Gastroesophageal sphincter (tissue), 4 donors: Measurements from ENCODE around the gene DCANP1. TPM values are rescaled to one million over a fixed set of nuclear protein-coding genes. Genes with fewer than 3 reads are reported as not detected.

Source experiments
- ATAC-seq: fragments of 150-250 bp; one replicate; pipeline ENCODE4 v1.9.1; 2016; ENCODE audit warnings: mild to moderate bottlenecking, moderate library complexity
- H3K27ac ChIP-seq, 4 donors: fragments of 200-600 bp; sonication (generic) in 3 of 4; 1 replicate in 3 of 4; 2 replicates in 1 of 4; pipeline ENCODE4 v1.5.1; 2016 to 2019
- H3K27me3 ChIP-seq: fragments of 200-600 bp; sonication (generic); one replicate; pipeline ENCODE4 v1.5.1; 2019
- H3K36me3 ChIP-seq, 2 donors: fragments of 200-600 bp; sonication (generic); one replicate each; pipeline ENCODE4 v1.5.1; 2019; ENCODE audit warnings: control low read depth in 1 of 2
- H3K4me1 ChIP-seq, 3 donors: fragments of 200-600 bp; sonication (generic); 1 replicate in 2 of 3; 2 replicates in 1 of 3; pipeline ENCODE4 v1.5.1; 2016 to 2019; ENCODE audit warnings: control low read depth in 2 of 3
- H3K4me3 ChIP-seq, 2 donors: fragments of 200-600 bp; sonication (generic); one replicate each; pipeline ENCODE4 v1.5.1; 2019; ENCODE audit warnings: mild to moderate bottlenecking in 1 of 2, moderate library complexity in 1 of 2
- H3K9me3 ChIP-seq, 3 donors: fragments of 200-600 bp; sonication (generic); one replicate each; pipeline ENCODE4 v1.5.1; 2017 to 2019; ENCODE audit warnings: control low read depth in 2 of 3
- EP300 ChIP-seq: sonication (generic); formaldehyde crosslinking; IDR thresholded peaks from one replicate; pipeline ENCODE4 v1.6.1; 2017; ENCODE audit warnings: antibody characterized with exemption, mild to moderate bottlenecking
- POLR2A ChIP-seq, 2 donors: fragments of 450-650 bp; IDR thresholded peaks; one replicate each; pipeline ENCODE4 v1.6.1; 2017; ENCODE audit warnings: antibody characterized with exemption in 2 of 2, mild to moderate bottlenecking in 2 of 2, moderate library complexity in 1 of 2
- POLR2AphosphoS5 ChIP-seq: sonication (generic); formaldehyde crosslinking; IDR thresholded peaks from one replicate; pipeline ENCODE4 v1.6.1; 2017; ENCODE audit warnings: antibody characterized with exemption
- WGBS, 2 donors: methylation state at CpG; one replicate each; pipeline ENCODE4 v1.1.5; 2018; ENCODE audit warnings: low coverage in 1 of 2; 5-methylcytosine and 5-hydroxymethylcytosine counted together
- total RNA-seq, 4 donors: library from RNA; depleted of rRNA; stranded (reverse); fragments of >200 nt; gene quantifications; one replicate each; pipeline ENCODE4 v1.1.0, GENCODE V29; 2016
- TF ChIP-seq, protein P1 (sequence below), 4 experiments: fragments of 200-600 bp in 2 of 4; fragments of 450-650 bp in 2 of 4; sonication (generic) in 1 of 4; IDR thresholded peaks; one replicate each; pipeline ENCODE4 v1.5.1; 2017 to 2019; ENCODE audit warnings: antibody characterized with exemption in 4 of 4, mild to moderate bottlenecking in 2 of 4, moderate library complexity in 2 of 4

DCANP1 gene
- total RNA-seq, 4 donors from 2014 or later = not detected

DNA sequence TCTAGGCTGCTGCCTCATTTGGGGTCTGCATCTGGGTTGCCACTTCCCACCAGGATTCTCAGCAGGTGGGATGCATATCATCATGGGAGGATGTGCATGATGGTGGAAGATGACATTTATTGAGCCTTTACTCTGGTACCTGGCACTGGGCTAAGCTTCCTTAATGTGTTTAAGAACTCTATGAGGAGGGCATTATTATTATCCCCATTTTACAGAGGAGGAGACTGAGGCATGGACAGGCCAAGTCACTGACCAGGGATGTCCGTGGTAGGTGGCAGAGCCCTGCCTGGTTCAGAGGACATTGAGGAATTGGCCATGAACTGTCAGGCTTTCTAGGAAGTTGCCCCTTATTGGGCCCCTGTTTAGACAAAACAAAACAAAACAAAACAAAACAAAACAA lies 36.1 kb upstream of the DCANP1 start:
- WGBS, 2 donors = no CpG with 5 or more reads among the region's 1 CpG
- ATAC-seq = no peak
- peaks cover 81% of the 10 kb centered on the region for H3K27me3 ChIP-seq
- peaks cover 0 to 3% (median 0%) of the 10 kb centered on the region in 3 donors for H3K4me1 ChIP-seq
- no peak for TF ChIP-seq POLR2AphosphoS5
- TF ChIP-seq EP300 = no peak
- TF ChIP-seq, protein P1, sequence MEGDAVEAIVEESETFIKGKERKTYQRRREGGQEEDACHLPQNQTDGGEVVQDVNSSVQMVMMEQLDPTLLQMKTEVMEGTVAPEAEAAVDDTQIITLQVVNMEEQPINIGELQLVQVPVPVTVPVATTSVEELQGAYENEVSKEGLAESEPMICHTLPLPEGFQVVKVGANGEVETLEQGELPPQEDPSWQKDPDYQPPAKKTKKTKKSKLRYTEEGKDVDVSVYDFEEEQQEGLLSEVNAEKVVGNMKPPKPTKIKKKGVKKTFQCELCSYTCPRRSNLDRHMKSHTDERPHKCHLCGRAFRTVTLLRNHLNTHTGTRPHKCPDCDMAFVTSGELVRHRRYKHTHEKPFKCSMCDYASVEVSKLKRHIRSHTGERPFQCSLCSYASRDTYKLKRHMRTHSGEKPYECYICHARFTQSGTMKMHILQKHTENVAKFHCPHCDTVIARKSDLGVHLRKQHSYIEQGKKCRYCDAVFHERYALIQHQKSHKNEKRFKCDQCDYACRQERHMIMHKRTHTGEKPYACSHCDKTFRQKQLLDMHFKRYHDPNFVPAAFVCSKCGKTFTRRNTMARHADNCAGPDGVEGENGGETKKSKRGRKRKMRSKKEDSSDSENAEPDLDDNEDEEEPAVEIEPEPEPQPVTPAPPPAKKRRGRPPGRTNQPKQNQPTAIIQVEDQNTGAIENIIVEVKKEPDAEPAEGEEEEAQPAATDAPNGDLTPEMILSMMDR (IDR thresholded peaks at IDR 0.05) = no peak
- no peak for TF ChIP-seq POLR2A (IDR thresholded peaks at IDR 0.05)
- H3K36me3 ChIP-seq = no peaks in the 10 kb centered on the region
- H3K4me3 ChIP-seq = no peak overlapping the region
- H3K9me3 ChIP-seq = no peaks in the 10 kb centered on the region
- H3K27ac ChIP-seq = no peak overlapping the region

DNA sequence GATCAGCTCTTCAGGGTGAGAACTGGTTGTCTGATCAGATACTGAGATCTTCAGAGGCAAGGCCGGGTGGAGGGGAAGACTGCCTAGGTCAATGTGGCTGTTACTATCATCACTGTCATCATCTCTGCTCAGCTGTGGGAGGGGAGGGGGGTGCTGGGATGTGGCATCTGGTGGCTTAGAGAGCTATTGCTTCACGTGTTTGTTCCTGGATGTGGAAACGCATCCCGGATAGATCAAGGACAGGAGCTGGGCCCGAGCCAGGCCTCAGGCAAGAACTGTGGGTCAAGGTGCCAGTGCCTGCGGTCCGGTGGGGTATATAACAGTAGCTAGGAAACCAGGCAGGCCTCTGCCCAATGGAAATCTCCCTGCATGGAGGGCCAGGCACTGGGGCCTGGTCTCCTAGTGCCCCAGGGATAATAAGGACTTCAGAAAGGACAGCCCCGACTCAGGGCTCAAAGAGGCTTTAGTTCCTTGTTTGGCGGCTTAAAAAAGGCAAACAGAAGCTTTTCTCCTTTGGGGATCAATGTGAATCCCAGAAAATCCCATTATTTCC lies 35.3 kb upstream of the DCANP1 start:
- no peak for ATAC-seq
- Histone ChIP-seq H3K9me3 (no peaks in the 10 kb centered on the region), H3K4me1 (no peaks in the 10 kb centered on the region), H3K4me3 (no peak overlapping the region), H3K27ac (no peak overlapping the region), H3K27me3 (peaks cover 81% of the 10 kb centered on the region), H3K36me3 (no peaks in the 10 kb centered on the region)
- WGBS, 2 donors = 73 to 94% methylated on average over 2 to 5 of the region's 9 CpGs
- TF ChIP-seq POLR2A (IDR thresholded peaks at IDR 0.05) (no peak), POLR2AphosphoS5 (no peak), EP300 (no peak)
- TF ChIP-seq, protein P1 (IDR thresholded peaks at IDR 0.05) = no peak

DNA sequence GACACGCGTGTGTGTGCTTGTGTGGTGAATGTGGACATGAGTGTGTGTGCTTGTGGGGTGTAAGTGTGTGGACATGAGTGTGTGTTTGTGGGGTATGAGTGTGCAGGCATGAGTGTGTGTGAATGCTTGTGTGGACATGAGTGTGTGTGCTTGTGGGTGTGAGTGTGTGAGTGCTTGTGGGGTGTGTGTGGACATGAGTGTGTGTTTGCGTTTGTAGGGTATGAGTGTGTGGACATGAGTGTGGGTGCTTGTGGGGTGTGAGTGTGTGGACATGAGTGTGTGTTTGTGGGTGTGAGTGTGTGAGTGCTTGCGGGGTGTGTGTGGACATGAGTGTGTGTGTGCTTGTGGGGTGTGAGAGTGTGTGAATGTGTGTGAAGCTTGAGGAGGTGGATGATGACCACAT lies 34.8 kb upstream of the DCANP1 start:
- TF ChIP-seq POLR2A (IDR thresholded peaks at IDR 0.05) (no peak), EP300 (no peak), POLR2AphosphoS5 (no peak)
- TF ChIP-seq, protein P1 (IDR thresholded peaks at IDR 0.05) = no peak
- 89 to 97% methylated on average over 4 of the region's 4 CpGs for WGBS, 2 donors
- ATAC-seq = no peak
- no peak overlapping the region for H3K27ac ChIP-seq
- no peaks in the 10 kb centered on the region for H3K9me3 ChIP-seq
- no peaks in the 10 kb centered on the region for H3K36me3 ChIP-seq
- no peaks in the 10 kb centered on the region for H3K4me1 ChIP-seq
- no peak overlapping the region for H3K4me3 ChIP-seq
- H3K27me3 ChIP-seq = peaks cover 81% of the 10 kb centered on the region

DNA sequence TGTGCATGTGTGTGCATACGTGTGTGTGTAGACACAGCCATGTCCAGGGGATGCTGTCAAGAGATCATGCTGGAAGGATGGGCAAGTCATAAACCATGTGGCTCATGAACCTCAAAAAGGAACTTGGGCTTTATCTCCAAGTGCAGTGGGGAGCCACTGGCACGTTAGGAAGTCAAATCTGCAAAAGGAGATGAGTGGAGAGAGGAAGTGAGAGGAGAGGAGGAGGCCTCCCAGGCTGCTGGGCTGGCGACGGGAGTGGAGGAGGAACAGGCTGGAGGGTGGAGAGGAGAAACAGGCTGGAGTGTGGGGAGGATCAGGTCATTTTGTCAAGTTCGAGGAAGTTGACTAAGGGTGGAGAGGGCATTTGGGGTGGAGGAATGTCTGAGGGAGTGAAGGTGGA lies 34.2 kb upstream of the DCANP1 start:
- Histone ChIP-seq H3K4me3 (no peak overlapping the region), H3K27ac (no peak overlapping the region), H3K9me3 (no peaks in the 10 kb centered on the region), H3K27me3 (peaks cover 76% of the 10 kb centered on the region), H3K4me1 (no peaks in the 10 kb centered on the region), H3K36me3 (no peaks in the 10 kb centered on the region)
- TF ChIP-seq, protein P1 (IDR thresholded peaks at IDR 0.05) = no peak
- no peak for TF ChIP-seq EP300
- no peak for TF ChIP-seq POLR2A (IDR thresholded peaks at IDR 0.05)
- TF ChIP-seq POLR2AphosphoS5 = no peak
- no peak for ATAC-seq
- WGBS, 2 donors = 57 to 66% methylated on average over 5 of the region's 5 CpGs

DNA sequence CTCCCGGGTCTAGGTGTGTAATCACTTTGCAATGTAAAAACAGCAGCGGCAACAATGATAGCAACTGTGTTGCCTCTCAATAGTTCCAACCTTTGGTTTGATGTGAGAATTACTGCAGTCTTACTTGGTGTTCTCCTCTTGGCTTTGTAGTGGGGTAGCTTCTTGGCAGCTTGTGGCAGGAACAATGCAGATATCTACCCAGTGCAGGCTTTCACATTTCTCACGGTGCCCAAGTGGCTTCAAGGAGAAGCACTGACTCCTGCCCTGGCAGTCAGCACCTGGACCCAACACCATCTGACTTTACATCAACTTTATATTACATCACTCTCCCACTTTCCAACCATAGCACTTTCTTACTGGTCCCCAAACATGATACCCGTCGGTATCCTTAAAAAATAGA lies 33.4 kb upstream of the DCANP1 start:
- Histone ChIP-seq H3K4me3 (no peak overlapping the region), H3K4me1 (no peaks in the 10 kb centered on the region), H3K27me3 (peaks cover 71% of the 10 kb centered on the region), H3K36me3 (no peaks in the 10 kb centered on the region), H3K27ac (no peak overlapping the region), H3K9me3 (no peaks in the 10 kb centered on the region)
- TF ChIP-seq, protein P1 (IDR thresholded peaks at IDR 0.05) = no peak
- TF ChIP-seq POLR2A (IDR thresholded peaks at IDR 0.05) (no peak), POLR2AphosphoS5 (no peak), EP300 (no peak)
- no peak for ATAC-seq
- 89 to 90% methylated on average over 2 to 5 of the region's 5 CpGs for WGBS, 2 donors
